ENCODE results near the gene BOK.

DNA sequence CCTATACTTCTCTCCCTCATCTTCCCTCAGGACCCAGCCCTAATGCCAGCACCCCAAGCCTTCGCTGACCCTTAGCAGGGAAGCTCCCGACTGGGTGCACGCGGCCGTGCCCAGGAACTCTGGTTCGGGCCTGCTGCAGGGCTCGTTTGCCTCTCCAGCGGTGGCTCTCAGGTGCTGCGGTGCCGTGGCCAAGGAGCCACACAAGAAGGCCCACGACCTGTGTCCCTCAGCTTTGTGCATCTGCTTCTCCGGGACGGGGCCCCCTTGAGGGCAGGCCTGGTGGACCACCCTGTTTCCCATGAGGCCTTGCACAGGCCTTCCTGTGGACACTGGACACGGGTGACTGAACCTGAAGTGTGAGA, 17.7 kb downstream of the BOK start:
- TF ChIP-seq, protein P1, sequence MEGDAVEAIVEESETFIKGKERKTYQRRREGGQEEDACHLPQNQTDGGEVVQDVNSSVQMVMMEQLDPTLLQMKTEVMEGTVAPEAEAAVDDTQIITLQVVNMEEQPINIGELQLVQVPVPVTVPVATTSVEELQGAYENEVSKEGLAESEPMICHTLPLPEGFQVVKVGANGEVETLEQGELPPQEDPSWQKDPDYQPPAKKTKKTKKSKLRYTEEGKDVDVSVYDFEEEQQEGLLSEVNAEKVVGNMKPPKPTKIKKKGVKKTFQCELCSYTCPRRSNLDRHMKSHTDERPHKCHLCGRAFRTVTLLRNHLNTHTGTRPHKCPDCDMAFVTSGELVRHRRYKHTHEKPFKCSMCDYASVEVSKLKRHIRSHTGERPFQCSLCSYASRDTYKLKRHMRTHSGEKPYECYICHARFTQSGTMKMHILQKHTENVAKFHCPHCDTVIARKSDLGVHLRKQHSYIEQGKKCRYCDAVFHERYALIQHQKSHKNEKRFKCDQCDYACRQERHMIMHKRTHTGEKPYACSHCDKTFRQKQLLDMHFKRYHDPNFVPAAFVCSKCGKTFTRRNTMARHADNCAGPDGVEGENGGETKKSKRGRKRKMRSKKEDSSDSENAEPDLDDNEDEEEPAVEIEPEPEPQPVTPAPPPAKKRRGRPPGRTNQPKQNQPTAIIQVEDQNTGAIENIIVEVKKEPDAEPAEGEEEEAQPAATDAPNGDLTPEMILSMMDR (IDR thresholded peaks at IDR 0.05) = no peak
- no peak for TF ChIP-seq POLR2A (IDR thresholded peaks at IDR 0.05)
